Lower leg skin (tissue), 4 donors: ENCODE measurements around the gene RAPH1. TPM values are rescaled to one million over a fixed set of nuclear protein-coding genes. Genes with fewer than 3 reads are reported as not detected.

ENCODE experiments used
- DNase-seq, 2 donors: peaks; one replicate each; pipeline ENCODE4 v3.0.0-alpha.2; 2019; ENCODE audit warnings: low spot score in 2 of 2
- H3K4me3 ChIP-seq: fragments of 200-600 bp; sonication (generic); 2 replicates; pipeline ENCODE4 v1.5.1; 2017; ENCODE audit warnings: mild to moderate bottlenecking, low read depth; ENCODE audit not compliant: poor library complexity, severe bottlenecking
- POLR2A ChIP-seq, 2 donors: fragments of 450-650 bp; IDR thresholded peaks; one replicate each; pipeline ENCODE4 v1.6.1; 2016 to 2017; ENCODE audit warnings: antibody characterized with exemption in 2 of 2, mild to moderate bottlenecking in 1 of 2, moderate library complexity in 1 of 2
- WGBS, 2 donors: methylation state at CpG; one replicate each; pipeline ENCODE4 v1.1.5; 2018; 5-methylcytosine and 5-hydroxymethylcytosine counted together
- intact Hi-C: fragments of 100-400 bp; cut with DNase I; formaldehyde crosslinking; loops from one replicate; pipeline ENCODE4 v1.15.0; 2023; ENCODE audit warnings: low total_unique reads
- total RNA-seq, 4 donors: library from RNA; depleted of rRNA; stranded (reverse); fragments of >200 nt; gene quantifications; one replicate each; pipeline ENCODE4 v1.1.0, GENCODE V29; 2016
- TF ChIP-seq, protein P1 (sequence below), 3 donors: fragments of 450-650 bp; IDR thresholded peaks; one replicate each; pipeline ENCODE4 v1.5.1; 2016; ENCODE audit warnings: antibody characterized with exemption in 3 of 3, mild to moderate bottlenecking in 3 of 3, moderate library complexity in 2 of 3

RAPH1 gene
- total RNA-seq = 100 to 1,000 TPM in 2 of 4 donors, 10 to 100 TPM in 2; 32.2 to 148 (median 67.7) TPM

GRCh38 chr2:203535078-203535783 lies at the start of gene RAPH1:
RAPH1 (minus strand) TSS chr2:203535301; CDS start chr2:203495353, 39,948 bp downstream.
- intact Hi-C loops = no loop called here
- DNase-seq = peak; percentile 69 to 96
- 0 to 1% methylated on average over 41 to 50 of the region's 92 CpGs for WGBS, 2 donors
- H3K4me3 ChIP-seq = peak within 1 kb of the TSS; percentile 92
- TF ChIP-seq, protein P1, sequence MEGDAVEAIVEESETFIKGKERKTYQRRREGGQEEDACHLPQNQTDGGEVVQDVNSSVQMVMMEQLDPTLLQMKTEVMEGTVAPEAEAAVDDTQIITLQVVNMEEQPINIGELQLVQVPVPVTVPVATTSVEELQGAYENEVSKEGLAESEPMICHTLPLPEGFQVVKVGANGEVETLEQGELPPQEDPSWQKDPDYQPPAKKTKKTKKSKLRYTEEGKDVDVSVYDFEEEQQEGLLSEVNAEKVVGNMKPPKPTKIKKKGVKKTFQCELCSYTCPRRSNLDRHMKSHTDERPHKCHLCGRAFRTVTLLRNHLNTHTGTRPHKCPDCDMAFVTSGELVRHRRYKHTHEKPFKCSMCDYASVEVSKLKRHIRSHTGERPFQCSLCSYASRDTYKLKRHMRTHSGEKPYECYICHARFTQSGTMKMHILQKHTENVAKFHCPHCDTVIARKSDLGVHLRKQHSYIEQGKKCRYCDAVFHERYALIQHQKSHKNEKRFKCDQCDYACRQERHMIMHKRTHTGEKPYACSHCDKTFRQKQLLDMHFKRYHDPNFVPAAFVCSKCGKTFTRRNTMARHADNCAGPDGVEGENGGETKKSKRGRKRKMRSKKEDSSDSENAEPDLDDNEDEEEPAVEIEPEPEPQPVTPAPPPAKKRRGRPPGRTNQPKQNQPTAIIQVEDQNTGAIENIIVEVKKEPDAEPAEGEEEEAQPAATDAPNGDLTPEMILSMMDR (IDR thresholded peaks at IDR 0.05) = no peak
- no peak for TF ChIP-seq POLR2A (IDR thresholded peaks at IDR 0.05)

DNA sequence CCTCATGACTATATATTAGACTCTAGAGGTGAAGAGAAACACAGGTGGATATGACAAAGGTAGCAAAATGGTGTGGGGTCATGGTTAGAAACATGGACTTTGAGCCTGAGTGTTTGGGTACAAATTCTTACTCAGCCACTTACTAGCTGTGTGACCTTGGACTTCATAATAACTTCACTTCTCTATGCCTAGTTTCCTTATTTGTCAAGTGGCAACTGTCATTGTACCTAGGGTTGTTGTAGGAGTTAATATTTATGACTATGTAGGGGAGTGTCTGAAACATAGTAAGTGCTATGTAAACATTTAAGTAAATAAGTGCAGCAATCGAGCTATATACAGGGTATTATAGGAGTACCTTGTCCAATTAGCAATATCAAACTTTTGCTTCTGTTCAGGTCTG lies 49.7 kb upstream of the RAPH1 start:
- no peak for TF ChIP-seq POLR2A (IDR thresholded peaks at IDR 0.05)
- TF ChIP-seq, protein P1 (IDR thresholded peaks at IDR 0.05) = no peak
- WGBS, 2 donors = 81 to 89% methylated on average over 1 of the region's 1 CpG
- no peak overlapping the region for H3K4me3 ChIP-seq
- intact Hi-C loops = no loop called here
- no peak for DNase-seq

DNA sequence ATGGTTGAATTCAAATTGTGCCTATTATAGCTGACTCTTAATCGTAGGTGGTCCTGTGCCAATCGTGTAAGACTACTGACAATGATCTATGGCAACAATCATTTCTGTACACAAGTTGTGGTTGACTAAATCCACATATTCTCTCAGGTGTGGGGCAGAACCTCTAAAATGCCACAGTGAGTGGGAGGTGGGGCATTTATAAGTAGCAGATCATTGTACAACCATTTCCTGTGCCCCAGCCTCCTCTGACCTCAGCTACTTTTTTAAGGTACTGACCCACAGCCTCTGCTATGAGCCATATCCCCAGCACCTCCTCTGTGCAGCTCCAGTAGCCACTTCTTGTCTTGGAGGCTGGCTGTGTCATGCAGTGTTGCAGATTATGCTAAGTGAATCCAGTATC lies 48.6 kb upstream of the RAPH1 start:
- intact Hi-C loops = no loop called here
- H3K4me3 ChIP-seq = no peak overlapping the region
- TF ChIP-seq POLR2A (IDR thresholded peaks at IDR 0.05) = no peak
- TF ChIP-seq, protein P1 (IDR thresholded peaks at IDR 0.05) = no peak
- 63 to 65% methylated on average over 2 of the region's 2 CpGs for WGBS, 2 donors
- DNase-seq = no peak

DNA sequence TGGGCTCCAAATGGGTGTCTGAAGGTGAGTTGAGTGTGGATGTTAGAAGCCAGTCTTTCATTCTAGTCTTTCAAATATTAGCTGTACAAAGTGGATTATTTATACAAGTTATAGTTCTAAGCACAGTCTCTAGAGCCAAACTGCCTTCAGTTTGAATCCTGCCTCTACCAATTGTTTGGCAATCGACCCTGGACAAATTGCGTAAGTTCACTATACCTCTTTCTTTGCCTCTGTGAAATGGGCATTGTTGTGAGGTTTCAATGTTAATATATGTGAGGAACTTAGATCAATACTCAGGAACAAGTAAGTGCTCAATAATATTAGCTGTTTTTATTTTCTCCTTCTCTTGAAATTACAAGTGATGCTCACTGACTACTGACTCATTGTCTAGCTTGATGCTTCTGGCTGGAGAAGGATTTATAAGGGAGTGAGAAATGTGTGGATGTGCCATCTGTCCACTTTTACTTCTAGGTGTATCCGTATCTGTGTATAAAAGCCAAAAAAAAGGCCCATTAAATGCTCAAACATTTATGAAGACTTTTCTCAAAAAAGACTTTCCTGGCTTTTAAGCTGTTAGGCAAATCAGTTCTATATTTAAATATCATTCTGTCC lies 48.1 kb upstream of the RAPH1 start:
- no peak for DNase-seq
- WGBS, 2 donors = 78 to 94% methylated on average over 3 of the region's 3 CpGs
- no peak overlapping the region for H3K4me3 ChIP-seq
- TF ChIP-seq, protein P1 (IDR thresholded peaks at IDR 0.05) = no peak
- no peak for TF ChIP-seq POLR2A (IDR thresholded peaks at IDR 0.05)
- intact Hi-C loops = no loop called here

DNA sequence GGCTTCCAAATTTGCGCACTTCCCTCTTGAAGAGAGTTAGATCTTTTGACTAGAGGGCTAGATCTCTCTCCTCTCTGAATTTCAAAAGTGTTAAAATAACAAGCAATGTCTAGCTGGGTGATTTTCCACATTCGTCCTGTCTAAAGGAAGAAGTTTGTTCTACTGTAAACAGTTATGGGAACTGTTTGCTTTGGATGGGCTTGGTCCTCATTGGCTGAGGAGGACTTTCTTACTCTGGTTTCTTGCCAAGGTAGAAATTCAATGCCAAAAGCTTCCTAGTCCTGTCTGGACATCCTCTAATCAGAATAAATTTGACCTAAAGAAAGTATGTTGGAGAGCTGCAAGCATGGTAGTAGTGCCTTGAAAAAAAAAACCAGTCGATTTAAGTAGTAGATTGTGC lies 47.4 kb upstream of the RAPH1 start:
- no peak for DNase-seq
- intact Hi-C loops = no loop called here
- no peak overlapping the region for H3K4me3 ChIP-seq
- no peak for TF ChIP-seq POLR2A (IDR thresholded peaks at IDR 0.05)
- WGBS, 2 donors = 75 to 76% methylated on average over 3 of the region's 3 CpGs

DNA sequence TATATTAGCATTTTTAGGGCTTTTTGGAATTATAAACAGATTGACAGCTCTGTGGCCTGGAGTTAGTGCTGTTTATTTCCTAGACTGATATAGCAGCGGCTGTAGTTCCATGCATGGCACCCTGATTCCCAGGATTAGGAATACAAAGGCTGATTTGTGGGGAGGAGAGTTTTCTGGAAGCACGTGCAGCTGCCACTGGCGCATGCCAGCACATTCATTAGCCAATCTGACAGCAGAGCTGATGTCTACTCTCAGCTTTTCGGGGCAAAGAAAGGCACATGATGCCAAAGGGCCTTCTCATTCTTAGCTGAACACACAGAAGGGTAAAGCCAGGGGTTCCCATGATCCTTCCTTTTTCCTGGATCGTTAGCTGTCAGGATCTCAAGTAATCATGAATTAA lies 45.7 kb upstream of the RAPH1 start:
- intact Hi-C loops = no loop called here
- no peak overlapping the region for H3K4me3 ChIP-seq
- WGBS, 2 donors = 29 to 43% methylated on average over 5 of the region's 5 CpGs
- TF ChIP-seq, protein P1 (IDR thresholded peaks at IDR 0.05) = no peak
- TF ChIP-seq POLR2A (IDR thresholded peaks at IDR 0.05) = no peak
- DNase-seq = peak in 1 of 2 donors; percentile 23
